ENCODE measurements around the gene SLC17A2.

DNA sequence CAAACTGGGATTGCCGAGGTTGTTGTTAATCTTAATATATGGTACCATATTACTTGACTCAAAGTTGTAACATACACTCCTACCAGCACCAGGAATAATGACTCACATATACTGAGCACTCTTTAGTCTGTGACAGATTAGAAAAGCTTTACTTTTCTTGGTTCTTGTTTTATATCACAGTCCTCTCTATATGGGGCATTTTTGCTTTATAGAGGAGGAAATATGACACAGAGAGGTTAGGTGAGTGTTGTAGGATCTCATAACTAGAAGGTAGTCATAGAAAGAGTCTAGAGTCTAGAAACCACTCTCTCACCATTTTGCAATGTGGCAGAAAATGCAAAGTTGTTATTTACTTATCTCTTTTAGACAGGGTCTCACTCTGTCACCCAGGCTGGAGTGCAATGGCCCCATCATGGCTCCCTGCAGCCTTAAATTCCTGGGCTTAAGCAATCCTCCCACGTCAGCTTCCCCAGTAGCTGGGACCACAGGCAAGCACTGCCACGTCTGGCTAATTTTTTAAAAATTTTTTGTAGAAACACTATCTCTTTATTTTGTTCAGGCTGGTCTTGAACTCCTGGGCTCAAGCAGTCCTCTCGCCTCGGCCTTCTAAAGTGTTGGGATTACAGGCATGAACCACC is 45.6 kb upstream of the SLC17A2 start:
- TF ChIP-seq JUNB (IDR thresholded peaks at IDR 0.05; ENCODE audit: unreplicated experiment) (no peak), ZNF114 (CRISPR knock-in tag; IDR thresholded peaks at IDR 0.05) (no peak), EZH2 (IDR thresholded peaks at IDR 0.05; ENCODE audit: low read depth, unreplicated experiment) (no peak), EZH2phosphoT487 (IDR thresholded peaks at IDR 0.05; ENCODE audit: unreplicated experiment) (no peak), CREB1 (CRISPR knock-in tag; IDR thresholded peaks at IDR 0.05; ENCODE audit: low read depth) (no peak), NANOG (IDR thresholded peaks at IDR 0.05; ENCODE audit: borderline replicate concordance) (no peak)
- TF ChIP-seq, protein P1, sequence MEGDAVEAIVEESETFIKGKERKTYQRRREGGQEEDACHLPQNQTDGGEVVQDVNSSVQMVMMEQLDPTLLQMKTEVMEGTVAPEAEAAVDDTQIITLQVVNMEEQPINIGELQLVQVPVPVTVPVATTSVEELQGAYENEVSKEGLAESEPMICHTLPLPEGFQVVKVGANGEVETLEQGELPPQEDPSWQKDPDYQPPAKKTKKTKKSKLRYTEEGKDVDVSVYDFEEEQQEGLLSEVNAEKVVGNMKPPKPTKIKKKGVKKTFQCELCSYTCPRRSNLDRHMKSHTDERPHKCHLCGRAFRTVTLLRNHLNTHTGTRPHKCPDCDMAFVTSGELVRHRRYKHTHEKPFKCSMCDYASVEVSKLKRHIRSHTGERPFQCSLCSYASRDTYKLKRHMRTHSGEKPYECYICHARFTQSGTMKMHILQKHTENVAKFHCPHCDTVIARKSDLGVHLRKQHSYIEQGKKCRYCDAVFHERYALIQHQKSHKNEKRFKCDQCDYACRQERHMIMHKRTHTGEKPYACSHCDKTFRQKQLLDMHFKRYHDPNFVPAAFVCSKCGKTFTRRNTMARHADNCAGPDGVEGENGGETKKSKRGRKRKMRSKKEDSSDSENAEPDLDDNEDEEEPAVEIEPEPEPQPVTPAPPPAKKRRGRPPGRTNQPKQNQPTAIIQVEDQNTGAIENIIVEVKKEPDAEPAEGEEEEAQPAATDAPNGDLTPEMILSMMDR (conservative IDR thresholded peaks at IDR 0.05; ENCODE audit: low read depth in 2 of 2) = no peak
